Measurements from ENCODE around the gene MRPL22. TPM values are rescaled to one million over a fixed set of nuclear protein-coding genes. Genes with fewer than 3 reads are reported as not detected.
A peak's percentile ranks its signal among the peaks of the same experiment; 100 is the strongest.
"Not testable (repeated sequence)": the region's sequence is repeated elsewhere in the genome, so short reads cannot be mapped to it uniquely, and the experiment has no call there.

Gene MRPL22
- total RNA-seq, 4 donors from 2014 or later, result 5.8 to 40.6 (median 14.0) TPM

- no peaks in the 10 kb centered on the region for H3K36me3 ChIP-seq
- no peaks in the 10 kb centered on the region for H3K27me3 ChIP-seq
- no peak for TF ChIP-seq POLR2A (IDR thresholded peaks at IDR 0.05)
- TF ChIP-seq CTCF (IDR thresholded peaks at IDR 0.05), result peak in 4 of 6 experiments; percentile 10 to 53 (median 45)
- no peaks in the 10 kb centered on the region for H3K9me3 ChIP-seq
- no peaks in the 10 kb centered on the region for H3K4me1 ChIP-seq
- peak in 2 of 3 donors; percentile 49 to 54 for DNase-seq
- H3K27ac ChIP-seq, result no peak overlapping the region
- no peak overlapping the region for H3K4me3 ChIP-seq
These were observed 63.4 kb downstream of the MRPL22 start for GRCh38 chr5:155004138-155004744.

DNA sequence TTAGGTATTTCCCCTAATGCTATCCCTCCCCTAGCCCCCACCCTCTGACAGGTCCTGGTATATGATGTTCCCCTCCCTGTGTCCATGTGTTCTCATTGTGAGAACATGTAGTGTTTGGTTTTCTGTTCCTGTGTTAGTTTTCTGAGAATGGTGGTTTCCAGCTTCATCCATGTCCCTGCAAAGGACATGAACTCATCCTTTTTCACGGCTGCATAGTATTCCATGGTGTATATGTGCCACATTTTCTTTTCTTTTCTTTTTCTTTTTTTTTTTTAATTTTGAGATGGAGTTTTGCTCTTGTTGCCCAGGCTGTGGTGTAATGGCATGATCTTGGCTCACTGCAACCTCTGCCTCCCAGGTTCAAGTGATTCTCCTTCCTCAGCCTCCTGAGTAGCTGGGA is 65.4 kb downstream of the MRPL22 start:
- not testable (repeated sequence) for DNase-seq, H3K27ac ChIP-seq, H3K9me3 ChIP-seq, H3K27me3 ChIP-seq, H3K4me3 ChIP-seq, H3K4me1 ChIP-seq, H3K36me3 ChIP-seq

GRCh38 chr5:155008669-155009068 is 67.8 kb downstream of the MRPL22 start:
- DNase-seq, result no peak
- no peak for TF ChIP-seq CTCF (IDR thresholded peaks at IDR 0.05)
- TF ChIP-seq POLR2A (IDR thresholded peaks at IDR 0.05), result no peak
- Histone ChIP-seq H3K27ac (no peak overlapping the region), H3K27me3 (no peaks in the 10 kb centered on the region), H3K36me3 (no peaks in the 10 kb centered on the region), H3K4me3 (no peak overlapping the region), H3K4me1 (no peaks in the 10 kb centered on the region), H3K9me3 (no peaks in the 10 kb centered on the region)

DNA sequence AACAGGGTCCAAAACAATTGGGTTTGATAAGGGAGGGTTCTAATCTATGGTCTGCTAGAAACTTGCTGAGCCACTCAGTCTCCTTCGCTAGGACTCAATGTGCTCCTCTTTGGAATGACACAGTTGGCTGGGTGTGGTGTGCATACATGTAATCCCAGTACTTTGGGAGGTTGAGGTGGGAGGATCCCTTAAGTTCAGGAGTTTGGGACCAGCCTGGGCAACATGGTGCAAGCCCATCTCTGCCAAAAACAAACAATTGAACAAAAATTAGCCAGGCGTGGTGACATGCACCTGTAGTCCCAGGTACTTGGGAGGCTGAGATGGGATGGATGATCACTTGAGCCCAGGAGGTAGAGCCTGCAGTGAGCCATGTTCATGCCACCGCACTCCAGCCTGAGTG is 70.0 kb downstream of the MRPL22 start:
- H3K9me3 ChIP-seq, result no peaks in the 10 kb centered on the region
- H3K36me3 ChIP-seq, result no peaks in the 10 kb centered on the region
- no peak overlapping the region for H3K4me3 ChIP-seq
- H3K27ac ChIP-seq, result no peak overlapping the region
- no peak for TF ChIP-seq POLR2A (IDR thresholded peaks at IDR 0.05)
- TF ChIP-seq CTCF (IDR thresholded peaks at IDR 0.05), result no peak
- H3K4me1 ChIP-seq, result no peaks in the 10 kb centered on the region
- H3K27me3 ChIP-seq, result no peaks in the 10 kb centered on the region
- DNase-seq, result no peak

- no peak within 1 kb of the TSS for H3K27ac ChIP-seq
- H3K4me3 ChIP-seq, result no peak within 1 kb of the TSS
- no peaks in the 10 kb centered on the region for H3K36me3 ChIP-seq
- DNase-seq, result no peak
- H3K9me3 ChIP-seq, result no peaks in the 10 kb centered on the region
- TF ChIP-seq POLR2A (IDR thresholded peaks at IDR 0.05) (no peak), CTCF (IDR thresholded peaks at IDR 0.05) (no peak)
- H3K4me1 ChIP-seq, result no peaks in the 10 kb centered on the region
- H3K27me3 ChIP-seq, result no peaks in the 10 kb centered on the region
These were observed 72.7 kb downstream of the MRPL22 start, which contains the start of gene KIF4B for GRCh38 chr5:155013526-155013925. Gene KIF4B (plus strand): TSS chr5:155013755. CDS start chr5:155013860, 105 bp downstream.

DNA sequence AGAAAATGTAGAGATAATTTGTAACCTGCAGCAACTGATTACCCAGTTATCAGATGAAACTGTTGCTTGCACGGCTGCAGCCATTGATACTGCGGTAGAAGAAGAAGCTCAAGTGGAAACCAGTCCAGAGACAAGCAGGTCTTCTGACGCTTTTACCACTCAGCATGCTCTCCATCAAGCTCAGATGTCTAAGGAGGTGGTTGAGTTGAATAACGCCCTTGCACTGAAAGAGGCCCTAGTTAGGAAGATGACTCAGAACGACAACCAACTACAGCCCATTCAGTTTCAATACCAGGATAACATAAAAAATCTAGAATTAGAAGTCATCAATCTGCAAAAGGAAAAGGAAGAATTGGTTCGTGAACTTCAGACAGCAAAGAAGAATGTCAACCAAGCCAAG is 74.4 kb downstream of the MRPL22 start:
- Histone ChIP-seq H3K9me3 (no peaks in the 10 kb centered on the region), H3K4me3 (no peak overlapping the region), H3K27ac (no peak overlapping the region), H3K36me3 (no peaks in the 10 kb centered on the region), H3K4me1 (no peaks in the 10 kb centered on the region), H3K27me3 (no peaks in the 10 kb centered on the region)
- DNase-seq, result no peak
- TF ChIP-seq CTCF (IDR thresholded peaks at IDR 0.05) (no peak), POLR2A (IDR thresholded peaks at IDR 0.05) (no peak)
